Omental fat pad (tissue), 4 donors: ENCODE measurements around the gene THAP2. TPM values are rescaled to one million over a fixed set of nuclear protein-coding genes. Genes with fewer than 3 reads are reported as not detected.
"Not testable (repeated sequence)": the region's sequence is repeated elsewhere in the genome, so short reads cannot be mapped to it uniquely, and the experiment has no call there.

ENCODE experiments used
- ATAC-seq: fragments of 150-250 bp; one replicate; pipeline ENCODE4 v1.9.1; 2016; ENCODE audit warnings: mild to moderate bottlenecking, moderate library complexity; ENCODE audit not compliant: low FRiP score
- DNase-seq: peaks from one replicate; pipeline ENCODE4 v3.0.0-alpha.2; 2019; ENCODE audit warnings: low spot score
- total RNA-seq, 4 donors: library from RNA; depleted of rRNA; stranded (reverse); fragments of >200 nt; gene quantifications; one replicate each; pipeline ENCODE4 v1.1.0, GENCODE V29; 2016
- TF ChIP-seq, protein P1 (sequence below), 3 donors: fragments of 450-650 bp; IDR thresholded peaks; one replicate each; pipeline ENCODE4 v1.5.1; 2016 to 2017; ENCODE audit warnings: antibody characterized with exemption in 3 of 3, mild to moderate bottlenecking in 3 of 3, moderate library complexity in 2 of 3

Gene THAP2
- total RNA-seq, 4 donors from 2014 or later: 1.8 to 21.3 (median 5.9) TPM

DNA sequence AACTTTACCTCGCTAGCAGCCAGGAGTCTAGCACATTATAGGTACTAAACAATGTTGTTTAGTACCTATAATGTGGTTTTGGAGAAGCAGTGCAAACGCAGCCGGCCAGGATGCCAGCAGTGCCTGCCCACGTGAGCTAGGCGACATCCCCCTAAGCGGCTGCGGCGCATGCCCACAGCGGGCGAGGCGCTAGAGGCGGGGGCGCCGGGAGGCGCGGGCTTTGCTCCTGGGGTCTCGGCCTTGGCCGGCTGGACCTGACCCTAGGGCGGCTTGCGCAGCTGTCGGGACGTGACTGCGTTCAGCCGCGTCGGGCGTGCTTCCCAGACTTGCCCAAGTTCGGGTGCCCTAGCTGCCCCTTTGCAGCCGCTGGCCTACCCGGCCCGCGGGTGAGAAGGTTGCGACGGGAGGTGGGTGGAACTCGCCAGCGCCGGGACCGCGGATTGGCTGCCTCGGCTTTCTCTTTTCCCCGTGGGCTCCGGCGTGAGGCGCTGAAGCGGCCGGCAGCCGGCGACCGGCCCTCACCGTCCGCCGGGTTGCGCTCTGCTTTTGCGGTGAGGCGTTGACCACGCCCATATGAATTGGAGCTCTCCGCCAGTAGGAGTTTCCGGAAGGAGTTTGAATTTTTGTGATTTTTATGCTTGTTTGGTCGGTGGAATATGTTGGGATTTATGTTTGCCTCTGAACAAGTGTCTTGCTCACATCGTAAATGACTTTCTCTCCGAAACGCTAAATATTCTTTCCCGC lies 22.0 kb downstream of the THAP2 start, which contains the start of gene TMEM19:
TMEM19 (plus strand) TSS at position 169 of the 744 bp plus-strand sequence. CDS start 599 bp downstream, outside the sequence.
- DNase-seq: peak; percentile 49
- ATAC-seq: peak; percentile 100
- TF ChIP-seq, protein P1, sequence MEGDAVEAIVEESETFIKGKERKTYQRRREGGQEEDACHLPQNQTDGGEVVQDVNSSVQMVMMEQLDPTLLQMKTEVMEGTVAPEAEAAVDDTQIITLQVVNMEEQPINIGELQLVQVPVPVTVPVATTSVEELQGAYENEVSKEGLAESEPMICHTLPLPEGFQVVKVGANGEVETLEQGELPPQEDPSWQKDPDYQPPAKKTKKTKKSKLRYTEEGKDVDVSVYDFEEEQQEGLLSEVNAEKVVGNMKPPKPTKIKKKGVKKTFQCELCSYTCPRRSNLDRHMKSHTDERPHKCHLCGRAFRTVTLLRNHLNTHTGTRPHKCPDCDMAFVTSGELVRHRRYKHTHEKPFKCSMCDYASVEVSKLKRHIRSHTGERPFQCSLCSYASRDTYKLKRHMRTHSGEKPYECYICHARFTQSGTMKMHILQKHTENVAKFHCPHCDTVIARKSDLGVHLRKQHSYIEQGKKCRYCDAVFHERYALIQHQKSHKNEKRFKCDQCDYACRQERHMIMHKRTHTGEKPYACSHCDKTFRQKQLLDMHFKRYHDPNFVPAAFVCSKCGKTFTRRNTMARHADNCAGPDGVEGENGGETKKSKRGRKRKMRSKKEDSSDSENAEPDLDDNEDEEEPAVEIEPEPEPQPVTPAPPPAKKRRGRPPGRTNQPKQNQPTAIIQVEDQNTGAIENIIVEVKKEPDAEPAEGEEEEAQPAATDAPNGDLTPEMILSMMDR (IDR thresholded peaks at IDR 0.05): no peak

DNA sequence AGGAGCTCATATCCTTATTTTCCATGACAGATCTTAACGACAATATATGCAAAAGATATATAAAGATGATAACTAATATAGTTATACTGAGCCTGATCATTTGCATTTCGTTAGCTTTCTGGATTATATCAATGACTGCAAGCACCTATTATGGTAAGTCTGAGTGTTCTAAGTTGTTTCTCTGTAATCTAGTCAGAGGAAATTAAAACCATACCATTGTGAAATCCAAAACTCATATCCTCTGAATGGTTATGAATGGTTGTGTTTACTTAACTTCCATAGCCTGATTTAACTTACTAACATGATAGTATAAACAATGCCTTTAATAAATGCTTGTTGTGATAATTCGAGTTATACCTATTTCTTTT lies 22.5 kb downstream of the THAP2 start:
- ATAC-seq: no peak
- TF ChIP-seq, protein P1 (IDR thresholded peaks at IDR 0.05): no peak

DNA sequence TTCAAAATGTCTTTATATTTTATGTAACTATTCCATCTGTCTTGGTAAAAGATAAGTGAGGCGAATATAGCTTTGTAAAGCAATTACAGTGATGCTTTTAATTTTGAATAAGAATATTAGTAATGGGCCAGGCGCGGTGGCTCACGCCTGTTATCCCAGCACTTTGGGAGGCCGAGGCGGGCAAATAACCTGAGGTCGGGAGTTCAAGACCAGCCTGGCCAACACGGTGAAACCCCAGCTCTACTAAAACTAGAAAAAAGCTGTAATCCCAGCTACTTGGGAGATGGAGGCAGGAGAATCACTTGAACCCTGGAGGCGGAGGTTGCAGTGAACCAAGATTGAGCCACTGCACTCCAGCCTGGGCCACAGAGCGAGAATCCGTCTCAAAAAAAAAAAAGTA lies 23.1 kb downstream of the THAP2 start:
- not testable (repeated sequence) for ATAC-seq, DNase-seq

More for the DNA sequence above, 22.5 kb downstream of the THAP2 start:
- DNase-seq: no peak

DNA sequence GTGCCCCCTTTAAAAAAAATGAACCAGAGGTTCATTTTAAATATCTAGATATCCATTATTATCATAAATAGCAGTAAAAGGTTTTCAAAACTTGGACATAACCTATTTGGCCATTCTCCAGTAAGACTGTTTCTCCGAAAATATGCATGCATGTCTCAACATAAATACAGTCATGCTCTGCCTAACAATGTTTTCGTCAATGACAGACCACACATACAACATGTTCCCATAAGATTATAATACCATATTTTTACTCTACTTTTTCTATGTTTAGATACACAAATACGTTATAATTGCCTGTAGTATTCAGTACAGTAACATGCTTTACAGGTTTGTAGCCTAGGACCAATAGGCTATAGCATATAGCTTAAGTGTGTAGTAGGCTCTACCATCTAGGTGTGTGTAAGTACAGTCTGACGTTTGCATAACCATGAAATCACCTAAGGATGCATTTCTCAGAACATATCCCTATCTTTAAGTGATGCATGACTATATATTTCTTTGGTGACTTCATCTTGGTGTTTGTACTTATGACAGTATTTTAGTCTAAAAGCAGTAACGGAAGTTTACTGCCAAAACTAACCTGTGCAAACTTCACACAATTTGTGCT lies 25.0 kb downstream of the THAP2 start:
- ATAC-seq: no peak
- TF ChIP-seq, protein P1 (IDR thresholded peaks at IDR 0.05): no peak
- no peak for DNase-seq

DNA sequence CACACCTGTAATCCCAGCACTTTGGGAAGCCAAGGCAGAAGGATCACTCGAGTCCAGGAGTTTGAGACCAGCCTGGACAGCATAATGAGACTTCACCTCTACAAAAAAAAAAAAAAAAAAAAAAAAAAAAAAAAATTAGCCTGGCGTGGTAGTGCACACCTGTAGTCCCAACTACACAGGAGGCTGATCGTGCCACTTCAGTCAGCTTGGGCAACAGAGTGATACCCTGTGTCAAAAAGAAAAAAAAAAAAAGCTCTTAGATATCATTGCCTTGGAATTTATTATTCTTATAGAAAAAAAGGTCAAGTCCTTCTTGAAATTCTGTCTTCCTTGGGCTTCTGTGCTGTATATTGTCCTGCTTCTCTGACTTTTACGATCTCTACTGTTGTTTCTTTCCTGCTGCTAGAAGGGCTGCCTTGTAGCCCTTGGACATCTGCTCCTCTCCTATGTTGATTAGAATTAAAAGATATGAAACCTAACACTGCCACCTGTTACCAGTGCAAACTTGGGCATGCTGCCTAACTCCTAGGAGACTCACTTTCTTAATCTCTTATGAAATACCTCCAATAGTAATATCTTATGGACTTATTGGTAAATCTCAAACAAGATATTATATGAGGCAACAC lies 27.5 kb downstream of the THAP2 start:
- ATAC-seq: no peak
- no peak for DNase-seq
- TF ChIP-seq, protein P1 (IDR thresholded peaks at IDR 0.05): no peak

DNA sequence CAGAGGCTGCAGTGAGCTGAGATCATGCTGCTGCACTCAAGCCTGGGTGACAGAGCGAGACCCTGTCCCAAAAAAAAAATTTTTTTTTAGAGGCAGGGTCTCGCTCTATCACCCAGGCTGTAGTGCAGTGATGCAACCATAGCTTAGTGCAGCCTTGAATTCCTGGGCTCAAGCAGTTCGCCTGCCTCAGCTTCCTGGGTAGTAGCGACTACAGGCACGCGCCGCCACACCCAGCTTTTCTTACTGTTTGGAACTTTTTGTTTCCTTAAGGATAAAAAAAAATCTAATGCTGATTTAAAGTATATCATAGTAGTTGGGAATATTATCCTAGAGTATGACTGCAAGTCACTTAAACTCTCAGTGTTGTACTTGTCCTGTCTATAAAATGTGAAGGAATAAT lies 29.0 kb downstream of the THAP2 start:
- DNase-seq: no peak
- TF ChIP-seq, protein P1 (IDR thresholded peaks at IDR 0.05): no peak
- no peak for ATAC-seq

DNA sequence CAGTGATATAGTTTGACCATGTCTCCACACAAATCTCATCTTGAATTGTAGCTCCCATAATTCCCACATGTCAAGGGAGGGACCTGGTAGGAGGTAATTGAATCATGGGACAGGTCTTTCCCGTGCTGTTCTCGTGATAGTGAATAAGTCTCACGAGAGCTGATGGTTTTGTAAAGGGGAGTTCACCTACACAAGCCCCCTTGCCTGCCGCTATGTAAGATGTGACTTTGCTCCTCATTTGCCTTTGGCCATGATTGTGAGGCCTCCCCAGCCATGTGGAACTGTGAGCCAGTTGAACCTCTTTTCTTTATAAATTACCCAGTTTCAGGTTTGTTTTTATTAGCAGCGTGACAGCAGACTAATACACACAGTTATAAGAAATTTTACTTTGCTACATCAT lies 29.6 kb downstream of the THAP2 start:
- not testable (repeated sequence) for DNase-seq, ATAC-seq
